Aorta (tissue), 5 donors: ENCODE results near the gene ZNF396. TPM values are rescaled to one million over a fixed set of nuclear protein-coding genes. Genes with fewer than 3 reads are reported as not detected.

Source experiments
- ATAC-seq: fragments of 200-7000 bp; cut with Tn5 transposase; one replicate; pipeline ENCODE4 v1.9.1; 2022; ENCODE audit warnings: moderate library complexity; ENCODE audit not compliant: low FRiP score
- DNase-seq, 2 donors: peaks; one replicate each; pipeline ENCODE4 v3.0.0-alpha.2; 2020
- H3K27ac ChIP-seq, 2 donors: one replicate each; pipeline ENCODE4 v1.5.1; 2013; ENCODE audit warnings: low read length in 2 of 2, mild to moderate bottlenecking in 2 of 2, moderate library complexity in 2 of 2, control low read depth in 1 of 2, inconsistent platforms in 1 of 2, low read depth in 1 of 2
- H3K27me3 ChIP-seq, 2 donors: one replicate each; pipeline ENCODE4 v1.6.1; 2013; ENCODE audit warnings: control low read depth in 1 of 2, low read length in 1 of 2, mild to moderate bottlenecking in 1 of 2, moderate library complexity in 1 of 2; ENCODE audit not compliant: insufficient read depth in 2 of 2, control insufficient read depth in 1 of 2
- H3K36me3 ChIP-seq, 2 donors: one replicate each; pipeline ENCODE4 v1.6.1; 2013; ENCODE audit warnings: control low read depth in 1 of 2, low read length in 1 of 2, mild to moderate bottlenecking in 1 of 2; ENCODE audit not compliant: insufficient read depth in 2 of 2, control insufficient read depth in 1 of 2
- H3K4me1 ChIP-seq, 2 donors: one replicate each; pipeline ENCODE4 v1.6.1; 2013; ENCODE audit warnings: low read length in 2 of 2, control low read depth in 1 of 2, mild to moderate bottlenecking in 1 of 2, moderate library complexity in 1 of 2; ENCODE audit not compliant: insufficient read depth in 2 of 2, control insufficient read depth in 1 of 2
- H3K4me3 ChIP-seq, 2 donors: one replicate each; pipeline ENCODE4 v1.5.1; 2013; ENCODE audit warnings: low read length in 2 of 2, control low read depth in 1 of 2, mild to moderate bottlenecking in 1 of 2
- H3K9me3 ChIP-seq: one replicate; pipeline ENCODE4 v1.6.1; 2013; ENCODE audit warnings: mild to moderate bottlenecking, low read length; ENCODE audit not compliant: control insufficient read depth
- WGBS, 2 donors: extraction: QIAGEN DNeasy Blood & Tissue Kit; methylation state at CpG; one replicate each; pipeline ENCODE4 v1.1.7; 2013; 5-methylcytosine and 5-hydroxymethylcytosine counted together
- intact Hi-C, 2 donors: fragments of 100-400 bp; cut with DNase I; formaldehyde crosslinking; loops; one replicate each; pipeline versions ENCODE4 v1.14.2 to v1.15.0; 2022
- polyA plus RNA-seq, 2 donors: library from polyadenylated mRNA; stranded (reverse); fragments of 200-250 nt; gene quantifications; one replicate each; pipeline ENCODE4 v1.2.3, GENCODE V29; 2013
- total RNA-seq, 2 donors: library from RNA; stranded (reverse); fragmentation: NEBNext Ultra II Directional; extraction: Animal tissue kit (Norgen Biotek cat#: 25700); gene quantifications; one replicate each; pipeline ENCODE4 v1.2.1, GENCODE V29; 2021
- donor health status: healthy with polysubstance abuse.
- donor health status: Bipolar disorder and iron deficiency.
- donor health status: DM: no; HTN: no; CAD: no.
- donor health status: DM: no; HTN: no; CAD: no.
- donor health status: DM: yes; HTN: yes; CAD: no.

The ZNF396 gene
- total and polyA plus RNA-seq, 4 donors = 1.9 to 4.4 (median 3.4) TPM

DNA sequence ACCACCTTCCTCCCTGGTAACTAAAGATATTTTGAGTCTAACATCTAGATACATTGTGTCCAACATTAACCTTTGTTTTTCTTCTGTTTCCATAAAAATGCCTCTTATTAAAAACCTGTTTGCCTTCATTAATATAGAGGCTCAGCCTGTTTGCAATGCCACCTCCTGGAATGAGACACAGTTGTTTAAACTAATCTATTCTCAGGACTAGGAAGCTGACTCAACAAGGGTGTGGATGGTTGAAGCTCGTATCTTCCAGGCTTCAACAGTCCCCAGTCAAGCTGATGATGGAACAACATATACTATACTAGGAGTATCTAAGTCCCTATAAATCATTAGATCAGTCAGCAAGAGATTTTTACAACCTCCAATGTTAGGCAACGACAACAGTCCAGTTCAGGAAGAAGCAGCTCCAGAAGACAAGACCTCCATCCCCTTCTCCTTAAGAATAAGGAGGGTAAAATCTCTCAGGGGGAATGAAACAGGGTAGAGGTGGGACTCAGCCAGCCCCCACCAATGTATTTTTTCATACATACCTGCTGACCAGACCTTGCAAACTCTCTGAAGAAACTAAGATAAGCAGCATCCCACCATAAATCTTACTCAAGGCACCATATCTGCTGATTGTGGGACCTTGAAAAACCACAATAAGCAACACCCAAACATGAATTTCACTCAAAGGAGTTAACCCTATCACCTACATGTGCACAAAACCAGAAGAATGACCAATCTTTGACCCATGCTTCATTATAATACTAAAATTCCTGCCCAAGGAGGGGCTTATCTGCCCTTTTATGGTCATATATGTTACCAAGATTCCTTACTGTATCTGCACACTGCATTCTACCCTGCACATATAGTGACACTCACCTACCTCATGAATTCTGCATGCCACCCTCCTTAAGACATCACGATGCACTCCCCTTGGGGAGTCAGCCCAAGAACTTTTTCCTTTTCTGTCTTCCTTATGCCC, 54.4 kb downstream of the ZNF396 start:
- WGBS, 2 donors = 68 to 72% methylated on average over 3 of the region's 3 CpGs
- ATAC-seq (no peak), DNase-seq (no peak)
- Histone ChIP-seq H3K4me3 (no peak overlapping the region), H3K9me3 (peaks cover 1% of the 10 kb centered on the region), H3K36me3 (no peaks in the 10 kb centered on the region), H3K27me3 (no peaks in the 10 kb centered on the region), H3K4me1 (no peaks in the 10 kb centered on the region), H3K27ac (no peak overlapping the region)
- intact Hi-C loops = no loop called here

Other genes with a start within 250 kb of the ZNF396 start
- 10 to 100 TPM; 32.8 to 40.4 TPM for gene ZNF397, start 136.3 kb downstream of the ZNF396 start, total RNA-seq
- 10 to 100 TPM; 14.0 to 25.5 TPM for gene ZNF397, start 136.3 kb downstream of the ZNF396 start, polyA plus RNA-seq
- gene ZSCAN30, start 87.1 kb downstream of the ZNF396 start, total RNA-seq = 10 to 100 TPM; 27.1 to 31.8 TPM
- gene ZSCAN30, start 87.1 kb downstream of the ZNF396 start, polyA plus RNA-seq = 10 to 100 TPM in 1 of 2 donors, 1 to 10 TPM in 1; 6.3 to 15.1 TPM
- 10 to 100 TPM; 44.3 to 52.5 TPM for gene ZNF24, start 32.9 kb downstream of the ZNF396 start, total RNA-seq
- gene ZNF24, start 32.9 kb downstream of the ZNF396 start, polyA plus RNA-seq = 10 to 100 TPM; 13.6 to 14.5 TPM
- 10 to 100 TPM; 18.6 to 19.1 TPM for gene INO80C, start 120.6 kb upstream of the ZNF396 start, total RNA-seq
- 10 to 100 TPM; 16.8 to 23.1 TPM for gene INO80C, start 120.6 kb upstream of the ZNF396 start, polyA plus RNA-seq
- gene GALNT1, start 204.4 kb upstream of the ZNF396 start, total RNA-seq = 10 to 100 TPM; 53.3 to 65.3 TPM
- gene GALNT1, start 204.4 kb upstream of the ZNF396 start, polyA plus RNA-seq = 10 to 100 TPM; 18.1 to 21.4 TPM